ENCODE measurements around the gene CITED2.

GRCh38 chr6:139398658-139399057, 24.2 kb upstream of the CITED2 start:
- TF ChIP-seq CTCF (IDR thresholded peaks at IDR 0.05) (no peak), POLR2A (IDR thresholded peaks at IDR 0.05) (no peak)
